Activated naive CD4-positive, alpha-beta T cell treated with Interleukin-2 at 50 U/mL for 16 hours (primary cell): ENCODE data around the gene CD58.
A peak's percentile ranks its signal among the peaks of the same experiment; 100 is the strongest.

Experiments
- DNase-seq: peaks from one replicate; pipeline ENCODE4 v3.0.0-alpha.2; 2020

The CD58 gene

DNA sequence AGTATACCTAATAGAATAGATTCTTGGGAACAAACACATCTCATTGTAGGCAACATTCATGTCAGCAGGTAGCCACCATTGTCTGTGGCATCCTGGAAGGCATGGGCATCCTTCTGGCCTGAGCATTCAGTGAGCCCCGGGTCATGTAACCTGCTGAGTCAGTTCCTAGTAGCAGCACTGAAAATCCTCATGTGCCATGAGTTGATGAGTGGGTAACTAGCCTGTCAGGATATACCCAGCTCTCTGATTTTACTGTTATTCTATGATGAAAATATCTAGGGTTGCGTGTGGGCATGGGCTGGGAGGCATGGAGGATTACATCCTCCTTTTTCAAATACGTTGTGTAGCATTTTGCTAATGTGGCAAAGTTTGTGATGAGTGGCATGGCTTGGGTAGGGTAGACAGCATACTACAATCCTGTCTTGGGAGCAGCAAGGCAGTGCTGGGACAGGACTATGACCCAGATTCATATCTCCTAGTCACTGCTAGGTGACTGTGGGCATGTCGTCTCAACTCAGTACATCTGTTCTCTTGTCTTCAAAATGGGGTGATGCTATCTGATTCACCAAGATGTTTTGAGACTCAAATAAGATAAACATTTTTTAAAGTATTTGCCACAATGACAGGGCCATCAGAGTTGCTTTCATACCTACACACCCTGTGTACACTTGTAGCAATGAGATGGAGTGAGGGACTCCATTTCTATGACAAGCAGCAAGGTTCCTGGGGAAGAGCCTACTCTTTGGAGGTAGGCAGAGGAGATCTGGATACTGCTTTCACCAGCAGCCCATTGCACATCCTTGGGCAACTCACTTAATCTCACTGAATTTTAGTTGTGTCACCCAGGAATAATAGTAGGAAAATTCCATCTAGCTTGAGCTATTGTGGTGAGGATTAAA, 62.5 kb downstream of the CD58 start:
- DNase-seq, result no peak

DNA sequence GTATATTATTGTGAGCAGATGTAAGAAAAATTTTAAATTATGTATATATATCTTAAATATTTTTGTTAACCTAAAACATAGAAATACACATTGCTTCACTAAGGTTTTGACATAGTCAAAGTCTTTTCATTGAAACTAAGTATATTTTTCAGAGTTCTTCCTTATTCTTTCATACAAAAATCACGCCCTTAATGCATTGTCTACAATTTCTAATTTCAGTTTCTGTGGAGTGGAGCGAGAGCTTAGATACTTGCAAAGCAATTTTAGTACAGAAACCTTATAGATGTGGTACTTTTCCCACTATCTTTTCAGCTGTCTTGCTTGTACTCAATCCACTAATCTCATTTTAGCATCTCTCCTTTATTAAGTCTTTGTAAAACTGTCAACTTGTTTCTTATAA, 63.2 kb downstream of the CD58 start:
- DNase-seq, result no peak

DNA sequence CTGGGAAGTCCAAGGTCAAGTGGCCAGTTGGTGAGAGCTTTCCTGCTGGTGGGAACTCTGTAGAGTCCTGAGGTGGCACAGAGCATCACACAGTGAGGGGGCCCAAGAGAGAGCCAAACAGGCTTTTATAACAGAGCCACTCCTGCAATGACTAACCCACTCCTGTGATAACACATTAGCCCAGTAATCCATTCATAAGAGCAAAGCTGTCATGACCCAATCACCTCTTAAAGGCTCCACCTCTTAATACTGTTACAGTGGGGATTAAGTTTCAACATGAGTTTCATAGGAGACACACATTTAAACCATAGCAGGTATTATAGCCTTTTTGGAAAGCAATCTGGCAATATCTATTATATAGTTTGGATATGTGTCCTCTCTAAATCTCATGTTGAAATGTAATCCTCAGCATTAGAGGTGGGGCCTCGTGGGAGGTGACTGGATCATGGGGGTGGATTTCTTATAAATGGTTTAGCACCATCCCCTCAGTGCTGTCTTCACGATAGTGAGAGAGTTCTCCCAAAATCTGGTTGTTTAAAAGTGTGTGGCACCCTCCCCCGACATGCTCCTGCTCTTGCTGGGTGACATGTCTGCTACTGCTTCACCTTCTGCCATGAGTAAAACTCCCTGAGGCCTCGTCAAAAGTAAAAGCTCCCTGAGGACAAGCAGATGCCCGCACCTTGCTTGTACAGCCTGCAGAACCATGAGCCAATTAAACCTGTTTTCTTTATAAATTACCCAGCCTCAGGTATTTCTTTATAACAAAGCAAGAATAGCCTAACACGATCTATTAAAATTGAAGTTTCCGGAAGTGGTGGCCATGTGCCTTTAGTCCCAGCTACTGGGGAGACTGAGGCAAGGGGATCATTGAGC, 64.5 kb downstream of the CD58 start:
- DNase-seq, result no peak

DNA sequence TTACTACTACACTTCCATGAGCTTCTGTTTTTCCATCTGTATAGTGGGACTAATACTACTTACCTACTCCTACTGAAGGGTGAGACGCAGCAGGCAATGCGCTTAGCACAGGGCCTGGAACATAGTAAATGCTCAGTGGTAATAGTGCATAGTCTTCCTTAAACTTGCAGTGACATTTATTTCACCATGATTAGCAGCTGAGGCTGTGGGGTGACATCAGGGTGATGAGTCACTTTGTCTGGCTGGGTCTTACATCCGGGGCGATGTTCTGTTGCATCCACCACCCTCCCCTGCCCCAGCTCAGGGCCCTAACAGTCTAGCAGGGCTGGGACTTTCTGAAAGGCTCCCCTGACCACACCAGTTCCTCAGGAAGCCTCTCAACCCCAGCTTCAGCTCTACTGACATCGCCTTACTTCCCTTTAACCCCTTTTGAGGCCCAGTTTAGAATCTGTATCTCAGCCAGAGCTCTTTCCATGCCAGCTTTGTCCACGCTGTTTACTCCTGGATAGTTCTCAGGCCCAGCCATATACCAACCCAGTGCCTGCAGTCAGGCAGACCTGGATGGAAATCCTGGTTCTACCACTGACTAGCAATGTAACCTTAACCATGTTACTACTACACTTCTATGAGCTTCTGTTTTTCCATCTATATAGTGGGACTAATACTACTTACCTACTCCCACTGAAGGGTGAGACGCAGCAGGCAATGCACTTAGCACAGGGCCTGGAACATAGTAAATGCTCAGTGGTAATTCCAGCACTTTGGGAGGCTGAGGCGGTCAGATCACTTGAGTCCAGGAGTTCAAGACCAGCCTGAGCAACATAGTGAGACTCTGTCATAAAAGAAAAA, 66.3 kb downstream of the CD58 start:
- DNase-seq, result peak; percentile 81

DNA sequence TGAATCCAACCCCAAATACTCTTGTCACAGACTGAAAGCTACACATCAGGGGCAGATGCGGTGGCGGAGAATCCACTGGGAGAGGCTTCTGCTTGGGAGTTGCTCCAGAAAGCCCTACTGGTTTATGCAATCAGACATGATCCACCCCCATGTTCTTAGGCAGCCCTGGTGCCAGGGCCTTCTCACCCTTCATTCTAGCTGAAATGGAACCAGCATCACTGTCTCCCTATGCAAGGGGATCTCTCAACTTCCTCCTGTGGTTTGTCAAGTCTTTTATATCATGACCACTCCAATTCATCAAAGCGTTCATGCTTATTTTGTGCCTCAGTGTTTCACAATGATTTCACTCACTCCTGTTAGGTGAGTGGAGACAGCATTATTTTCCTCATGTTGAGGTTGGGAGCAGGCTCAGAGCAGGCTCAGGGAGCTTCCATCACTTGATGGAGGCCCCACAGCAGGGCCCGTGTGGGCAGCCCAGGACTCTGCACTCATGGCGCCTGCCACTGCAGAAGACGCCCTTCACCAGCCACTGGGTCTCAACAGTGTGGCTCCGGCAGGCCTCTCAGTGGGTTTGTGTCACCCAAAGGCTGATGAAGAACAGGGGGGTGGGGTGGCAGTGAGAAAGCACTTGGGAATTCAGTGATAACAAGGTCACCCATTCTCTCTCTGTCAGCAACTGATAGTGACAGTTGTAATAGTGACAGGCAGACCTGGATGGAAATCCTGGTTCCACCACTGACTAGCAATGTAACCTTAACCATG, 67.1 kb downstream of the CD58 start:
- DNase-seq, result peak; percentile 20

DNA sequence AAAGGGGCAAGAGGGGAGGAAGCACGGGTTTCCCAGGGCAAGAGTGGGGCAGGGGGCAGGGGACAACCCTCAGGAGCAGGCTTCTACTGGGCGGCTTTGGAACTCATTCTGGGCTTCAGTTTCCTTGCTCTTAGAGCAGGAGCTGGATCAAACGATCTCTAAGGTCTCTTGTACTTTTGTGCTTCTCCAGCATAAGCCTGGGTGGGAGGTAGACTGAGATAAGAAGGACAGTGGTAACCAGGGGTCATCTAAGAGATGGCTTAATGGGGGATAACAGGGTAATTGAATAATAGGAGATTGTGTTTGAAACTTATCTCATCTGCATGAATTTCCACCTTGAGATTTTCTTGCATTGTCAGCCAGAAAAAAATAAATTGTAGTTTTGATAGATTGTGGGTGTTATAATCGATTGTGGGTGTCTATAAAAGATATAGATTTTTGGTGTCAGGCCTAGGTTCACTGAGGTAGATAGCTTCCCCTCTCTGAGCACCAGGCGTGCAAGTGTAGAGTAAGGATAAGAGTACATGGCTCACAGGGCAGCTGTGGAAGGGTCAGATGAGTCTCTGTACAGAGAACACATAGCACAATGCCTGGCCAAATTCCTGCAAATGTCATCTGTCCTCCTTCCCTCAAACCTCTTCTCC, 68.0 kb downstream of the CD58 start:
- no peak for DNase-seq

DNA sequence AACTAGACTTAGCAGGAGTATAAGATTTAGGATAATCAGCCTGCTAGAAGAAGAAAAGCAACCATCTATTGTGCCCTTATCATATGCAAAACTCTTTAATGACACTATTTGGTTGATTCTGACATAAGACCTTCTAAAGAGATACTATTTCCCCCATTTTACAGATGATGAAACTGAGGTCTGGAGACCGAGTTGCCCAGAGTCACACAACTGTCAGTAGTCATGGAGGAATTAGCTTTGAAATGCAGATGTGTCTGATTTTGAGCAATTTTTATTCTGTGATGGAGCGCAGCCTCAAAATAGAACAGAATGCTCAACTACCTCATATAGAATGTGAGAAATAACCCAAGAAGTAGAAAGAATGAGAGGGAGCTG, 69.0 kb downstream of the CD58 start:
- DNase-seq, result no peak

DNA sequence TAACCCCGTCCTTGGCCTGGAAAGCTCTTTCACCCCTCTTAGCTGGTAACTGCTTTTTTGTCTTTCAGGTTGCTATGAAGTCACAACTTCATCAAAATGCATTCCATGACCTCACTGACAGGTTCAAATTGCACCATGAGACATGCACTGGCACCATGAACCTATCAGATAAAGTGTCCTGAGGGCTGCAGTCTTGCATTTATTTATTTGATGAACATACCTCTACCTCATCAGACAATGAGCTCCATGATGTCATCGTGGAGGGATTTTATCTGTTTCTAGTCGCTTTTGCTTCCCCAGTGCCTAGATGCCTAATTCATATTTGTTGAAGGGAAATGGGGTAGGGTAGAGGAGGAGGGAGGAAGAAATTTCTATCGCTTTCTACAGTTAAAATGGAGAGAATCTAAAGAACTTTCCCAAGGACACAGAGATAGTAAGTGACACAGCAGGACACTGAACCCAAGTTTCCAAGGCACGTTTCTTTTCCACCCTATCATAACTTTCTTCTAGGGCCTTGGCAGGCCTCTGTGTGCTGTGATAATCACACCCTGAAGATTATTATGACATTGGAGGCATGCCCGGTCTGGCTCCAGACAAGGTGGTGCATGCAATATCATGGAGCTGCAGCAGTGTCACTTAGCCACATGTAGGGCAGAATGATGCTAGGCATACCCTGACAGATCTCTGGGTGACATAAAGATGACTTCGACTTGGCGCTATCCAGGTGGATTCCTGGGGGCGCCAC, 69.5 kb downstream of the CD58 start:
- DNase-seq, result no peak

DNA sequence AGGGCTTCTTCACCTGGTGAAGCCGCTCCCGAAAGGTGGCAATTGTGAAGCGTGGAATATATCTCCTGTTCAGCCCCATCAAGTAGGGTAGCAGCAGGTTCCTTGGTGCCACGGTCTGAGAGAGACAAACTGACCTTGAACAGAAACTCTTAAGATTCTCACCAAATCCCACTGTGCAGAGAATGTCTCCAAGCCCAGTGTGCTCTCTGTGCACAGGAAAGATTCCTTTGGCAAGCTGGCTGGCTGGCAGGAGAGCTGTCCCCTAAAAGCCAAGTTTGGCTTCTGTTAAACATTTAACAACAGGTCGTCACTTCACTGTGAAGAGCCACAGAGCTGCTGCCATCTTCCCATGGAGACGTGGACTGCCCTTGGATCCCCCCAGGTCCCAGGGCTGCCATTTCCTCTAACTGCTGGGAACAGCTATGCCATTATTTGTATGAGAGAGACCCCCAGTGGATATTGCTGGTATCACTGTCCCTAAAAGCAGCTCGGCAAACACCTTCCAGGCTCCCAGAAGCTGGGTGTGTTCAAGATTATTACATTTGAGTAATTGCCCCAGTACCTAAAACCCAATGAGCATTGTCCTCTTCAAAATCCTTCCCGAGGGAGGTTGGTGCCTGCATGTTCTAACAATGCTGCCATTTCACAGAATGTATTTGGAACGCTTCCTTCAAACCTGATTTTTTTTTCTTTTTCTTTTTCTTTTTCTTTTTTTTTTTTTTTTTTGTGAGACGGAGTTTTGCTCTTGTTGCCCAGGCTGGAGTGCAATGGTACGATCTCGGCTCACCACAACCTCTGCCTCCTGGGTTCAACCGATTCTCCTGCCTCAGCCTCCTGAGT, 71.8 kb downstream of the CD58 start:
- peak; percentile 30 for DNase-seq

DNA sequence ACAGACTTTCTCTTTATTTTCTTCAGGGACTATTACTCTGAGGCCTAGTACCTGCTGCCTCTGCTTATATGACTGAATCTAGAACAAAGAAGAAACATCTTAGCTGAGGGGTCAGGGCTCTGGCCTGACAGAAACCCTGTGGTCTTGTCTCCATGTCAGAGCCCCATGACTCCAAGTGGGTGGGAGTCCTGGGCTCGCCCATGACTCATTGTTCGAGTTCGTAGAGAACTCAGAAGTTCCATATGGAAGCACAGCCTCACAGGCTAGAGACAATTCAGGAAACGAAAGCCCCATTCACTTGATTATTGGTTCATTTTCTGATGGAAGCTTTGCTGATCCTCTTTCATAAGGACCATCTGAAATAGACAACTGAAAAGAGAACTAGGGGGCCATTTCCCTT, 73.2 kb downstream of the CD58 start:
- no peak for DNase-seq

DNA sequence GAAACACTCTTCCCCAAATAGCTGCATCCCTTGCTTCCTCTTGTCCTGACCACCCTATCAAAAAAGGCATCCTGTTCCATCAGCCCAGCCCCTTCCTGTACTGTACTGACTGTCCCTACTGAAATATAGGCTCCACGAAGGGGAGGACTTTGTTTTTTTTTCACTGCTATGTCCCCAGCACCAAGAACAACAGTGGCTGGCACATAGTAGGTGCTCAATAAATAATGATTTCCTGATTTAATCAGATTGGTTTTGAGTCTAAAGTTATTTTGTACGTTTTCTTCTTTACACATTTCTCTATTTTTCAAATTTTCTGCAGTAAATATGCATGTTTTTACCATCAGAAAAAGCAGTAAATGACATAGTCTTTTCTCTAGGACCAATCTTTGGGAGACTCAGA, 73.9 kb downstream of the CD58 start:
- no peak for DNase-seq

DNA sequence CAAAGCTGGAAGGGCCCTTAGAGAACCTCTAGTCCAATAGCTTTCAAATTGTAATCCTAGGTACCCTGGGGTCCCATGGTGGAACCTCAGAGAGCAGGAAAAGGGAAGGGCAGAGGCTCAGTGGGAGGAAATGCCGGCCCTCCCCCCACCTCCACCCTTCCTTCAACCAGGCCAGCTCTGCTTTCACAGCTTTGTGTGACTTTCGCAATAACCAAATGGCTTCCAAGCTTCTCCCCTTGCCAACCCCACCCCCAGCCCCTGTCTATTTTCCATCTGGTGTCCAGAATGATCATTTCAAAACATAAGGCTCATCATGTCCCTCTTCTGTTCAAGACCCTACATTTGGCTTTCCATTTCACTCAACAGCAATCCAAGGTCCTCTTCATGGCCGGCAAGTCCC, 74.4 kb downstream of the CD58 start:
- no peak for DNase-seq

DNA sequence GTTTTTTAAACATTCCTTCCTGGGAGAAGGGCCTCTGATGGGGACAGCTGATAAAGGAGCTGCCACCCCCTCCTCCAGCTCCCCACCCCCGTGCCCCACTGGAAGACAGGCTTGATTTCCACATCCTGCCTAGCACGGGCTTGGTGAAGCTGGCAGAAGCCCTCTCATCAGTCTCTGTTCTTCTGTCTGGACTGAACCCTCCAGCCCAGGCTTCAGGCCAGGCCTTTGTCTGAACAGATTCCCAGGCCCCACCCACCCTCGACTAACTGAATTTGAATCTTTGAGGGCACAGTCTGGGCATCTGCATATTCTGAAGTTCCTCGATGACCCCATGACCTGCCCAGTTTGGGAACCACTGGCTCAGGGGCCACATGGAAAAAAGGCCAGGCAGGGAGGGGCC, 75.3 kb downstream of the CD58 start:
- DNase-seq, result no peak

DNA sequence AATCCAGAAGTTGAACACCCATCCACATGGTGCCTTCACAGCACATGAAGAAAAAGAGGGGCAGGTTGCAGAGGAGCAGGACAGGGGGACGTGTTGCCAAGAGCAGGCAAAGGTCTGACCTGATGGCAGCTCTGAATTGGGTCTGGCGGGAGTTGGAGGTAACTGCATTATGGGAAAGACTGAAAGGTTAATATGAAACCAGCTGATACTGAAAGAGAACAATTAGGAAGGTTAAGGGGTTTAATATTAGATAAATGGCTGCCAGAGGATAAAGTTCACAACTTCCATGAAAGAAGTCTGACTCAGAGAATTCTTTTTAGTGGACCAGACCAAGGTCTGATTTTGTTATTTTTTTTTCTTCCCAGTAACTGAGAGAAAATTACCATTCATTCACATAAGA, 76.1 kb downstream of the CD58 start:
- no peak for DNase-seq

DNA sequence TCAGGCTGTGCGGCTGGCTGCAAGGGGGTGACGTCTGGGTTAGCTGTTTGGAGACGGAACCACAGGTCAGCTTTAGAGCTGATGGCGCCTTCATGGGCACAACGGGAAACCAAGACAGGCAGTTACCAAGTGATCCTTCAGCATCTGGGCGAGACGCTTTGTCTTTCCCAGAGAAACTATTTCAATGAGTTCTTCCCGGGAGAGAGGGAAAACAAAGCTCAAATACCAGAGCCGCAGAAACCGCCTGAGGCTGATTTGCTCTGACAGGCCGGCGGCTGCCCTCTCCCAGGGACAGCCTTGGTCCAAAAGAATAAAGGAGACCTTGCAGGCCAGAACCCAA, 76.5 kb downstream of the CD58 start:
- no peak for DNase-seq

DNA sequence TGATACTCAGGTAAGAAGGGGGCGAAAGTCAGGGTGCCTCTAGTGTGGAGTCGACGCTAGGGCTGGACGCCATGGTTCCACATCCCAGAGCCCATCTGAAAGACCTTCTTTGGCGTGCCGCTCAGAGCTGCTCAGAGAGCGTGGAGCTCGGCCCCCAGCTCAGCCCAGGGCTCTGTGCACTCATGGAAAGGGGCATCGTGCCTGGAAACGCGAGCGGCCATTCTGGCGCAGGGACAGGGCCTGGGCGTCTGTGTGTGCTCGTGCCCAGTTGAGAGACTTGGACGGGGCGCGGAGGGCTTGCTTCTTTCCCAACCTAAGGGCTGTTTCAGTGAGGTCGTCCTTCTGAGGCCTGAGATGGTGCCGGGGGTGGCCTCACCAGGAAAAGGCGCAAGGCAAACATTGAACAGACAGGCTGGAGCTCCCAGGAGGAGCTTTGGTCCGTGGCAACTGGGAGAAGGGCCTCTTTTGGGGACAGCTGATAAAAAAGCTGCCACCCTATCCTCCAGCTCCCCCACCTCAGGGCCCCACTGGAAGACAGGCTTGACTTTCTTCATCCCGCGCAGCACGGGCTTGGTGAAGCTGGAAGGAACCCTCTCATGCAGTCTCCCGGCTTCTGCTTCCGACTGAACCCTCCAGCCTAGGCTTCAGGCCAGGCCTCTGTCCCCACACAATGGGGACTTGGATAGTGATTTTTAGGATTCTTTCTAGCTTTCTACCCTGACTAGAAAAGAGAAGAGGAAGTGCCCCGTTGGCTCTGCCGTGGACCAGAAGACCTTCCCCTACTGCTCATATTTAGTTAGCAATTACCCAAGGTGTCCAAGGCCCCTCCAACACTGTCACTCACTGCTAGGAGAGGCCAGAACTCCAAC, 77.1 kb downstream of the CD58 start:
- DNase-seq, result no peak

DNA sequence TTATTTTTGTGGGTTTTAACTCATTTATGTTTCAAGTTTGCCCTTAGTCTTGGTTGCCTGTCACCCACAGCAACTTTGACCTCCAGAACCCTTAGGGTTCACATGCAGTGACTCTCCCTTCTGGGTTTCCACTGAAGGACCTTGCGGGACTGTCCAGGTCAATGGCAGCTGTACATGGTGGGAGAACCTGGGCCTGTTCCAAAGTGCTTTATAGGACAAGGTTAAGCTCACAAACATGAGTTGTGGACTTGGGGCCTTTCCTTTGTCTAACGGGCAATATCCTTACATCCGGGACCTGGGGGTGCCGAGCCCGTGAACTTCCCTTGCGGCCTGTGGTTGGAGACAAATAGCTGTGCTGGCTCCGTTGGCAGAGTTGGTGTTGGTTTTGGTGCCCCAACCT, 77.8 kb downstream of the CD58 start:
- DNase-seq, result no peak

DNA sequence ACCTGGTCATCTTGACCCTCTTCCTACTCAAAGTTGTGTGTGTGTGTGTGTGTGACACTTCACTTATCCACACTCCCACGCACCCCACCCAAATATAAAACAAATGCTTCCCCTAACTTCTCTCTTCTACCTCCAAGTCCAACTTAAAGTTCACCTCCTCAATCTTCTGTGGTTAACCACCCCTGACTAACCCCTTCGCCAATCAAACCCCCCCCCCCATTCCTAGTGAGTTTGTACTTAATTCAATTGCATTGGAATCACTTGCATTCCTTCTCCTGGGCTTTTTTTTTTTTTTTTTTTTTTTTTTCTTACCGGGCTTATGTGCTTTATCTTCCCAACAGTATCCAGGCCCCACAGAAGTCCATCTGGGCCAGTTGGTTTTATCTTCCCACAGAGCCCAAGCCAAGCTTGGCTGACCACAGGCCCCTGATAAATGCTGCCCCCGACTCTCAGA, 78.4 kb downstream of the CD58 start:
- no peak for DNase-seq

DNA sequence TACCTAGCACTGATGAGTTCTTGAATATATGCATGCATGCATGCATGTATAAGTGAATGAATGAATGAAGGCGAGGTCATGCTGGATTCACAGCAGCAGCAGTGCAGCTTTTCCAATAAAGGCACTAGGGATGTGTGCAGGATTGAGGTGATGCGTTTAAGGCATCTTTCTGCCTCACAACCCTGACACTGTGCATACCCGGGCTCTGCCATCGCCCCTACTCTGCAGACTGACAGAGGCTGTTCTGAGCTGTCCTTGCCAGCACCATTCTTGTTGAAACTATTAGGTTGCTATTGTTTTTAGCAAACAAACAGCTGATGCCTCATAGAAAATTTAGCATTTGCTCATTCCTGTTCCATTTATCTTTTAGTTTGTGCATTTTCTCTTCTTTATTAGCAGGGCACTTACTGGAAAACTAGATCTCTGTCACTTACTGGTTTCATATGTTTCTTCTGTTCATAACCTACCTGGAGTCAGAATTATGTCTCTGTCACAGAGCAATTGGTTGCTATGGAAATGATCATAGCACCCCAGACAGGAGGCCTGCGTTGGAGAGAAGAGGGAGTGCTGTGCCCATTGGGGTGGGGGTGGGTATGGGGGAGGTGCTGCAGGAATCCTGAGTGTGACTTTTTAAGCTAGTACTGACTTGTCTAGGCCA, 79.0 kb downstream of the CD58 start:
- DNase-seq, result no peak
